ENCODE measurements around the gene GMFB. TPM values are rescaled to one million over a fixed set of nuclear protein-coding genes. Genes with fewer than 3 reads are reported as not detected.

Gene GMFB
- total and polyA plus RNA-seq, 2 donors (not counting 3 experiments of a cell fraction or from before 2014, with no cell fraction given) = 10.1 to 52.0 TPM

DNA sequence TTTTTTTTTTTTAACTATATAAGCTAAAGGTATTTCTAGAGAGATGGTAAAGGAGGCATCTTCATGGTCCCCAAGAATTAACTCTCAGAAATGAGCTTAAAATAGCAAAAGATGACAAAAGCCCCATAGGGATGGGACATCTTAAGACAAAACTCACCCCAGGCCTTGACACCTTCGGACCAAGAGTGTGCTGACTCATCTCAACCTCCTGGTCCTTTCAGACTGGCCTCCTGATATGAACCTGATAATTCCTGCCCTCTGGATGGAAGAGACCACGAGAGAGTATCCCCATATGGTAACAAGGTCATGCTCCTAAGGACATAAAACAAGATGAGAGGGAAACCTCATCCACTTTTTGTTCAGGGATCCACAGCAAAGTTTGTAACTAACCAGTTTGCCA is 8.4 kb upstream of the GMFB start:
- ChIA-PET CTCF (interaction anchor here (0.6 to 1.1 kb wide), 2 partner anchors 55 to 459 kb away, joined by 3 read pairs; no protein-coding TSS in a partner anchor), POLR2A (no interaction called here)
- intact Hi-C loops (cut with micrococcal nuclease) = no loop called here
- H3K9ac ChIP-seq (replicated peaks; ENCODE audit: extremely low read depth, insufficient read depth, low read length) = no peak overlapping the region
- H3K36me3 ChIP-seq (ENCODE audit: control insufficient read depth in 2 of 2, extremely low read depth in 1 of 2, insufficient read depth in 2 of 2, low read length in 2 of 2) = no peaks in the 10 kb centered on the region
- peaks cover 0 to 6% of the 10 kb centered on the region in 2 experiments for H3K27me3 ChIP-seq (ENCODE audit: control insufficient read depth in 2 of 2, insufficient read depth in 2 of 2, low read length in 2 of 2)
- H3K4me1 ChIP-seq (ENCODE audit: control insufficient read depth, extremely low read depth, insufficient read depth, low read length) = peaks cover 3% of the 10 kb centered on the region
- no TSS peak for BruUV-seq (replicated peaks)
- no peaks in the 10 kb centered on the region for H4K20me1 ChIP-seq (replicated peaks; ENCODE audit: control insufficient read depth, extremely low read depth, insufficient read depth, low read length)
- no peak for TF ChIP-seq POLR2A (IDR thresholded peaks at IDR 0.05; ENCODE audit: low read depth, low read length)
- TF ChIP-seq POLR2AphosphoS5 (IDR thresholded peaks at IDR 0.05; ENCODE audit: insufficient read depth, low read depth, low read length) = no peak
- no peak for TF ChIP-seq FOS (IDR thresholded peaks at IDR 0.05; ENCODE audit: borderline replicate concordance, insufficient read depth, low read length)
- TF ChIP-seq, protein P1, sequence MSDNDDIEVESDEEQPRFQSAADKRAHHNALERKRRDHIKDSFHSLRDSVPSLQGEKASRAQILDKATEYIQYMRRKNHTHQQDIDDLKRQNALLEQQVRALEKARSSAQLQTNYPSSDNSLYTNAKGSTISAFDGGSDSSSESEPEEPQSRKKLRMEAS (IDR thresholded peaks at IDR 0.05; ENCODE audit: insufficient read depth, insufficient read length) = no peak
- no peak for TF ChIP-seq EZH2 (IDR thresholded peaks at IDR 0.05; ENCODE audit: borderline replicate concordance, low read depth, low read length, severe bottlenecking)
- TF ChIP-seq MYC (IDR thresholded peaks at IDR 0.05; ENCODE audit: low read depth, low read length) = no peak
- TF ChIP-seq GATA2 (IDR thresholded peaks at IDR 0.05; ENCODE audit: insufficient read depth, insufficient read length, low read depth, low read length) = no peak
- no peak for TF ChIP-seq CTCF (IDR thresholded peaks at IDR 0.05; ENCODE audit: extremely low read depth in 1 of 2, insufficient read depth in 1 of 2, low read depth in 1 of 2, low read length in 2 of 2)
- TF ChIP-seq JUN (IDR thresholded peaks at IDR 0.05; ENCODE audit: borderline replicate concordance, insufficient read depth, insufficient read length, low read depth) = no peak
- no peaks in the 10 kb centered on the region for H3K9me1 ChIP-seq (replicated peaks; ENCODE audit: control insufficient read depth, extremely low read depth, insufficient read depth, low read length)
- dilution Hi-C loops (cut with MboI; ENCODE audit: extremely low pct_ligation_motif_present, low sequenced_read_pairs) = no loop called here
- no peak overlapping the region for H3K4me2 ChIP-seq (ENCODE audit: insufficient read depth, low read length)
- H3K4me3 ChIP-seq (replicated peaks in 1 of 3; ENCODE audit: insufficient read depth in 1 of 3, low read depth in 1 of 3, low read length in 3 of 3) = no peak overlapping the region
- H3K79me2 ChIP-seq (ENCODE audit: control insufficient read depth, insufficient read depth, low read length) = no peaks in the 10 kb centered on the region
- H3K9me3 ChIP-seq (replicated peaks; ENCODE audit: control insufficient read depth, insufficient read depth, low read length) = no peaks in the 10 kb centered on the region
- FAIRE-seq (no peak), DNase-seq (ENCODE audit: low read depth, low spot score) (no peak)
- H2AFZ ChIP-seq (ENCODE audit: low read depth, low read length) = no peak overlapping the region
- H3K27ac ChIP-seq (ENCODE audit: insufficient read depth, low read depth, low read length) = no peak overlapping the region
